SK-N-SH (cell line): ENCODE results near the gene RASAL2. TPM values are rescaled to one million over a fixed set of nuclear protein-coding genes. Genes with fewer than 3 reads are reported as not detected.

Experiments
- CTCF ChIA-PET: fragments of 300-600, 350-600 bp; formaldehyde crosslinking; extraction: SDS; loops from one replicate; lab custom pipeline; 2021; lab: Yijun Ruan, JAX
- POLR2A ChIA-PET: fragments of 350-600 bp; sonication (Branson Sonifier 250); formaldehyde crosslinking; extraction: SDS; loops from one replicate; lab custom pipeline; 2020; ENCODE audit warnings: antibody characterized with exemption, inconsistent platforms; lab: Yijun Ruan, JAX
- DNase-seq: peaks from one replicate; pipeline ENCODE4 v3.0.0; 2012
- H2AFZ ChIP-seq: fragments of 200-600 bp; sonication (generic); 2 replicates; pipeline ENCODE4 v1.8.1; 2016; ENCODE audit warnings: antibody characterized with exemption, mild to moderate bottlenecking, low read depth
- H3F3A ChIP-seq: fragments of 200-600 bp; sonication (generic); replicated peaks from 2 replicates; pipeline ENCODE3; 2016; ENCODE audit warnings: antibody characterized with exemption, mild to moderate bottlenecking; ENCODE audit not compliant: insufficient read depth
- H3K27ac ChIP-seq, 2 experiments: fragments of 200-500 bp in 1 of 2; fragments of 200-600 bp in 1 of 2; sonication (Bioruptor generic) in 1 of 2; sonication (generic), shearing (Covaris generic) in 1 of 2; 2 replicates each; pipeline versions ENCODE4 v1.5.1 to v1.6.1; 2014 to 2016; ENCODE audit warnings: low read depth in 2 of 2, inconsistent platforms in 1 of 2, low read length in 1 of 2, mild to moderate bottlenecking in 1 of 2, mixed read lengths in 1 of 2
- H3K27me3 ChIP-seq: fragments of 200-600 bp; sonication (generic), shearing (Covaris generic); 2 replicates; pipeline ENCODE4 v1.6.1; 2016; ENCODE audit warnings: mixed run types; ENCODE audit not compliant: insufficient read depth
- H3K36me3 ChIP-seq, 2 experiments: fragments of 200-500 bp in 1 of 2; fragments of 200-600 bp in 1 of 2; sonication (Bioruptor generic) in 1 of 2; sonication (generic) in 1 of 2; replicated peaks in 1 of 2; 2 replicates each; pipeline versions ENCODE3 to v1.5.1; 2014 to 2016; ENCODE audit warnings: low read length in 1 of 2, mild to moderate bottlenecking in 1 of 2; ENCODE audit not compliant: insufficient read depth in 2 of 2, control insufficient read depth in 1 of 2
- H3K4me1 ChIP-seq, 2 experiments: fragments of 200-500 bp in 1 of 2; fragments of 200-600 bp in 1 of 2; sonication (Bioruptor generic) in 1 of 2; sonication (generic), shearing (Covaris generic) in 1 of 2; 2 replicates each; pipeline versions ENCODE4 v1.5.1 to v1.6.1; 2014 to 2016; ENCODE audit warnings: low read depth in 1 of 2, low read length in 1 of 2, mixed run types in 1 of 2; ENCODE audit not compliant: insufficient read depth in 2 of 2, control insufficient read depth in 1 of 2
- H3K4me2 ChIP-seq: fragments of 200-600 bp; sonication (generic), shearing (Covaris generic); 2 replicates; pipeline ENCODE4 v1.6.1; 2017; ENCODE audit warnings: mixed run types
- H3K4me3 ChIP-seq, 2 experiments: fragments of 200-500 bp in 1 of 2; fragments of 200-600 bp in 1 of 2; sonication (Bioruptor generic) in 1 of 2; sonication (generic), shearing (Covaris generic) in 1 of 2; 2 replicates each; pipeline versions ENCODE4 v1.5.1 to v1.8.1; 2014 to 2016; ENCODE audit warnings: low read depth in 2 of 2, inconsistent platforms in 1 of 2, low read length in 1 of 2, mild to moderate bottlenecking in 1 of 2, mixed read lengths in 1 of 2, moderate library complexity in 1 of 2
- H3K79me2 ChIP-seq: fragments of 200-600 bp; sonication (generic); 2 replicates; pipeline ENCODE4 v1.8.1; 2017; ENCODE audit warnings: mild to moderate bottlenecking; ENCODE audit not compliant: insufficient read depth
- H3K9ac ChIP-seq: fragments of 200-600 bp; sonication (generic); 2 replicates; pipeline ENCODE4 v1.6.1; 2017; ENCODE audit warnings: mixed run types
- H3K9me2 ChIP-seq: fragments of 200-600 bp; sonication (generic); 2 replicates; pipeline ENCODE4 v1.6.1; 2017; ENCODE audit warnings: mixed run types
- H3K9me3 ChIP-seq: fragments of 200-600 bp; sonication (generic); 2 replicates; pipeline ENCODE4 v1.6.1; 2017; ENCODE audit warnings: mixed run types, mild to moderate bottlenecking, moderate library complexity
- H4K20me1 ChIP-seq: fragments of 200-600 bp; sonication (generic); 2 replicates; pipeline ENCODE4 v1.6.1; 2017; ENCODE audit warnings: mild to moderate bottlenecking, mixed run types; ENCODE audit not compliant: insufficient read depth
- ELF1 ChIP-seq: IDR thresholded peaks from 2 replicates; pipeline ENCODE4 v1.4.0; 2012
- EZH2phosphoT487 ChIP-seq: fragments of 200-600 bp; sonication (generic); IDR thresholded peaks from 2 replicates; pipeline ENCODE4 v1.6.1; 2017; ENCODE audit warnings: low read depth, mixed run types, mild to moderate bottlenecking, antibody characterized with exemption, moderate library complexity, borderline replicate concordance
- FOXJ3 ChIP-seq: sonication (generic); formaldehyde crosslinking; IDR thresholded peaks from 2 replicates; pipeline ENCODE4 v1.5.1; 2020; ENCODE audit warnings: mild to moderate bottlenecking, missing genetic modification reagents
- IRF3 ChIP-seq: fragments of 150-350 bp; IDR thresholded peaks from 2 replicates; pipeline ENCODE4 v1.6.1; 2016; ENCODE audit warnings: mild to moderate bottlenecking, low read depth, low read length
- MXI1 ChIP-seq: IDR thresholded peaks from 2 replicates; pipeline ENCODE4 v1.6.1; 2012; ENCODE audit warnings: mild to moderate bottlenecking, low read depth, low read length, improper control_type of control experiment
- NRF1 ChIP-seq: IDR thresholded peaks from 2 replicates; pipeline ENCODE4 v1.6.1; 2012; ENCODE audit warnings: low read depth, mild to moderate bottlenecking, low read length
- RFX5 ChIP-seq: IDR thresholded peaks from 2 replicates; pipeline ENCODE4 v1.6.1; 2012; ENCODE audit warnings: mild to moderate bottlenecking, improper control_type of control experiment, low read length
- RXRA ChIP-seq: IDR thresholded peaks from 2 replicates; pipeline ENCODE4 v1.4.0; 2012; ENCODE audit warnings: low read depth, mild to moderate bottlenecking, borderline replicate concordance
- SMC3 ChIP-seq: IDR thresholded peaks from 2 replicates; pipeline ENCODE4 v1.6.1; 2012; ENCODE audit warnings: low read depth, low read length, improper control_type of control experiment
- YY1 ChIP-seq: IDR thresholded peaks from 2 replicates; pipeline ENCODE4 v1.4.0; 2012; ENCODE audit warnings: low read depth, mild to moderate bottlenecking
- WGBS: methylation state at CpG from one replicate; pipeline ENCODE4 v1.1.6; 2017; ENCODE audit warnings: low lambda C conversion rate; 5-methylcytosine and 5-hydroxymethylcytosine counted together
- polyA plus RNA-seq, 3 experiments: library from polyadenylated mRNA; depleted of rRNA; stranded (reverse); fragments of >200 nt; gene quantifications; 2 replicates each; pipeline ENCODE4 v1.2.3, GENCODE V29; 2012
- TF ChIP-seq, protein P1 (sequence below): fragments of 200-600 bp; sonication (generic); IDR thresholded peaks from 2 replicates; pipeline ENCODE4 v1.6.1; 2017; ENCODE audit warnings: antibody characterized with exemption, mild to moderate bottlenecking, moderate library complexity
- TF ChIP-seq, protein P2 (sequence below): IDR thresholded peaks from 2 replicates; pipeline ENCODE4 v1.4.0; 2012; ENCODE audit warnings: low read depth
- TF ChIP-seq, protein P3 (sequence below): fragments of 150-350 bp; IDR thresholded peaks from 2 replicates; pipeline ENCODE4 v1.6.1; 2017; ENCODE audit warnings: antibody characterized with exemption, low read length, low read depth, borderline replicate concordance
- TF ChIP-seq, protein P4 (sequence below): IDR thresholded peaks from 2 replicates; pipeline ENCODE4 v1.4.0; 2012; ENCODE audit warnings: low read depth, borderline replicate concordance
- TF ChIP-seq, protein P5 (sequence below): IDR thresholded peaks from 2 replicates; pipeline ENCODE4; 2012

Gene RASAL2
- polyA plus RNA-seq, 1 of the 3 experiments (the other 2 are of a cell fraction) = 6.9 TPM

DNA sequence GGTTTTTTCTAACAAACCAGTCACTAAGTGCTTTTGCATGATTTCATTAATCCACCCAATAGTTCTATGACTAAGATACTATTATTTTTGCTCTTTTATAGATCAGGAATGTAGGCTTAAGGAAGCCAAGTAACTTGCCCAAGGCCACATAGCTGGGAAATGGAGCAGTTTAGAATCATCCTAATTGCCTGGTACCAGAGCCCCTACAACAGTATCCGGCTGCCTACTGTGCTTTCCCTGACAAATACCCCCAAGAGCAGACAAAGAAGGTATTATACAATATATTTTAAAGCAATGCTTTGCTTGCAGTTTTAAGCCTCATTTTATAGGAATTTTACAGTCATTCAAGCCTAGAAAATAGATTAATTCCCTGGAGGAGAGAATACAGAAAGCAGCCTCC, 45.5 kb upstream of the RASAL2 start:
- no peak overlapping the region for H3K4me2 ChIP-seq
- H3K4me1 ChIP-seq = no peaks in the 10 kb centered on the region; a peak in 2 of 4 replicates

GRCh38 chr1:178048883-178049282, 45.0 kb upstream of the RASAL2 start:
- H3K79me2 ChIP-seq = no peaks in the 10 kb centered on the region
- no peaks in the 10 kb centered on the region for H3K9me2 ChIP-seq
- H3K27me3 ChIP-seq = no peaks in the 10 kb centered on the region
- no peaks in the 10 kb centered on the region for H3F3A ChIP-seq
- H3K36me3 ChIP-seq = no peaks in the 10 kb centered on the region
- H2AFZ ChIP-seq = no peak overlapping the region
- no peaks in the 10 kb centered on the region; a peak in 2 of 4 replicates for H3K4me1 ChIP-seq
- no peak overlapping the region for H3K4me2 ChIP-seq
- DNase-seq = no peak
- ChIA-PET POLR2A (no interaction called here), CTCF (interaction anchor here (1.3 to 2.9 kb wide), 3 partner anchors 12 to 261 kb away, joined by 3 to 9 read pairs (median 4); no protein-coding TSS in a partner anchor)
- no peak overlapping the region for H3K4me3 ChIP-seq
- no peaks in the 10 kb centered on the region for H4K20me1 ChIP-seq
- no peak overlapping the region for H3K9ac ChIP-seq
- H3K9me3 ChIP-seq = no peaks in the 10 kb centered on the region
- H3K27ac ChIP-seq = no peak overlapping the region
- TF ChIP-seq, protein P1, sequence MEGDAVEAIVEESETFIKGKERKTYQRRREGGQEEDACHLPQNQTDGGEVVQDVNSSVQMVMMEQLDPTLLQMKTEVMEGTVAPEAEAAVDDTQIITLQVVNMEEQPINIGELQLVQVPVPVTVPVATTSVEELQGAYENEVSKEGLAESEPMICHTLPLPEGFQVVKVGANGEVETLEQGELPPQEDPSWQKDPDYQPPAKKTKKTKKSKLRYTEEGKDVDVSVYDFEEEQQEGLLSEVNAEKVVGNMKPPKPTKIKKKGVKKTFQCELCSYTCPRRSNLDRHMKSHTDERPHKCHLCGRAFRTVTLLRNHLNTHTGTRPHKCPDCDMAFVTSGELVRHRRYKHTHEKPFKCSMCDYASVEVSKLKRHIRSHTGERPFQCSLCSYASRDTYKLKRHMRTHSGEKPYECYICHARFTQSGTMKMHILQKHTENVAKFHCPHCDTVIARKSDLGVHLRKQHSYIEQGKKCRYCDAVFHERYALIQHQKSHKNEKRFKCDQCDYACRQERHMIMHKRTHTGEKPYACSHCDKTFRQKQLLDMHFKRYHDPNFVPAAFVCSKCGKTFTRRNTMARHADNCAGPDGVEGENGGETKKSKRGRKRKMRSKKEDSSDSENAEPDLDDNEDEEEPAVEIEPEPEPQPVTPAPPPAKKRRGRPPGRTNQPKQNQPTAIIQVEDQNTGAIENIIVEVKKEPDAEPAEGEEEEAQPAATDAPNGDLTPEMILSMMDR = no peak
- TF ChIP-seq MXI1 (no peak), SMC3 (no peak), RXRA (no peak), YY1 (no peak), IRF3 (no peak), RFX5 (no peak)

More for the DNA sequence above, 45.5 kb upstream of the RASAL2 start:
- no peaks in the 10 kb centered on the region for H3K79me2 ChIP-seq
- H3K9me3 ChIP-seq = no peaks in the 10 kb centered on the region
- no peak overlapping the region for H3K27ac ChIP-seq
- no peaks in the 10 kb centered on the region for H3F3A ChIP-seq
- POLR2A ChIA-PET = no interaction called here
- TF ChIP-seq SMC3 (no peak), YY1 (no peak), IRF3 (no peak), EZH2phosphoT487 (no peak), ELF1 (no peak), FOXJ3 (CRISPR knock-in tag) (no peak), NRF1 (no peak)
- TF ChIP-seq, protein P2, sequence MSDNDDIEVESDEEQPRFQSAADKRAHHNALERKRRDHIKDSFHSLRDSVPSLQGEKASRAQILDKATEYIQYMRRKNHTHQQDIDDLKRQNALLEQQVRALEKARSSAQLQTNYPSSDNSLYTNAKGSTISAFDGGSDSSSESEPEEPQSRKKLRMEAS = no peak
- TF ChIP-seq, protein P3, sequence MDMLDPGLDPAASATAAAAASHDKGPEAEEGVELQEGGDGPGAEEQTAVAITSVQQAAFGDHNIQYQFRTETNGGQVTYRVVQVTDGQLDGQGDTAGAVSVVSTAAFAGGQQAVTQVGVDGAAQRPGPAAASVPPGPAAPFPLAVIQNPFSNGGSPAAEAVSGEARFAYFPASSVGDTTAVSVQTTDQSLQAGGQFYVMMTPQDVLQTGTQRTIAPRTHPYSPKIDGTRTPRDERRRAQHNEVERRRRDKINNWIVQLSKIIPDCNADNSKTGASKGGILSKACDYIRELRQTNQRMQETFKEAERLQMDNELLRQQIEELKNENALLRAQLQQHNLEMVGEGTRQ = no peak
- TF ChIP-seq, protein P4, sequence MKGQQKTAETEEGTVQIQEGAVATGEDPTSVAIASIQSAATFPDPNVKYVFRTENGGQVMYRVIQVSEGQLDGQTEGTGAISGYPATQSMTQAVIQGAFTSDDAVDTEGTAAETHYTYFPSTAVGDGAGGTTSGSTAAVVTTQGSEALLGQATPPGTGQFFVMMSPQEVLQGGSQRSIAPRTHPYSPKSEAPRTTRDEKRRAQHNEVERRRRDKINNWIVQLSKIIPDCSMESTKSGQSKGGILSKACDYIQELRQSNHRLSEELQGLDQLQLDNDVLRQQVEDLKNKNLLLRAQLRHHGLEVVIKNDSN = no peak
- TF ChIP-seq, protein P5, sequence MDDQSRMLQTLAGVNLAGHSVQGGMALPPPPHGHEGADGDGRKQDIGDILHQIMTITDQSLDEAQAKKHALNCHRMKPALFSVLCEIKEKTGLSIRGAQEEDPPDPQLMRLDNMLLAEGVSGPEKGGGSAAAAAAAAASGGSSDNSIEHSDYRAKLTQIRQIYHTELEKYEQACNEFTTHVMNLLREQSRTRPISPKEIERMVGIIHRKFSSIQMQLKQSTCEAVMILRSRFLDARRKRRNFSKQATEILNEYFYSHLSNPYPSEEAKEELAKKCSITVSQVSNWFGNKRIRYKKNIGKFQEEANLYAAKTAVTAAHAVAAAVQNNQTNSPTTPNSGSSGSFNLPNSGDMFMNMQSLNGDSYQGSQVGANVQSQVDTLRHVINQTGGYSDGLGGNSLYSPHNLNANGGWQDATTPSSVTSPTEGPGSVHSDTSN = no peak
- TF ChIP-seq, all 33 proteins: peak for 0
- no peaks in the 10 kb centered on the region for H3K9me2 ChIP-seq
- no peaks in the 10 kb centered on the region for H3K36me3 ChIP-seq
- H3K4me3 ChIP-seq = no peak overlapping the region
- no peak overlapping the region for H2AFZ ChIP-seq
- no peaks in the 10 kb centered on the region for H3K27me3 ChIP-seq
- CTCF ChIA-PET = interaction anchor here (0.6 to 2.9 kb wide), 4 partner anchors 10 to 192 kb away, joined by 3 to 9 read pairs (median 4); no protein-coding TSS in a partner anchor
- H3K9ac ChIP-seq = no peak overlapping the region
- no peaks in the 10 kb centered on the region for H4K20me1 ChIP-seq
- DNase-seq = no peak
- WGBS = 100% methylated on average over 1 of the region's 1 CpG
